NCI-H1930 (cell line): ENCODE results near the gene TRIM31.
"Not testable (repeated sequence)": the region's sequence is repeated elsewhere in the genome, so short reads cannot be mapped to it uniquely, and the experiment has no call there.

Source experiments
- DNase-seq, 2 experiments: peaks; one replicate each; lab custom pipeline; 2025; lab: John Stamatoyannopoulos, UW

The TRIM31 gene

DNA sequence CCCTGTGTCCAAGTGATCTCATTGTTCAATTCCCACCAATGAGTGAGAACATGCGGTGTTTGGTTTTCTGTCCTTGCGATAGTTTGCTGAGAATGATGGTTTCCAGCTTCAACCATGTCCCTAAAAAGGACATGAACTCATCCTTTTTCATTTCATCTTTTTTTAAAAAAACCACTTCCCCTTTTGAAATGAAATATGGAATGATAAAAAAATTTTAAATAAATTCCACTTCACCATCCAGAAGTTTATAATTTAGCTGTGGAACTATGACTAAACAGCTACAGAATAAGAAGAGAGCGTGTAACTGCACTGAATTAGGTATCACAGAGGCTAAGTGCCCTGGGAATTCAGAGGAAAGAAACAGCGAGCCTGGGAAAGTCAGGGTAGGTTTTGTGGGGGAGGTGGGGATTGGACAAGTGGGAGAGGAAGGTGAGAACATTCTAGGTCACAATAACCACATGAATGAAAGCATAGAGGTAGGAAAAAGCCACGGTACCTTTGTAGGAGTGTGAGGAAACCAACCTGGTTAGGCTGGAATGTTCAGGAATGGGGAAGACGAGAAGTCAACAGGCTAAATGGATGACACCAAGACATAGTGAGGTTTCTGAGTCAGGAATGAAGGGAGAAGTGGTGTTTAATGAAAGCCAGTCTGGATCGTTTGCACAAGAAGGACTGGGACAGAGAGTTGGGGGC is 37.1 kb upstream of the TRIM31 start:
- DNase-seq = no peak

DNA sequence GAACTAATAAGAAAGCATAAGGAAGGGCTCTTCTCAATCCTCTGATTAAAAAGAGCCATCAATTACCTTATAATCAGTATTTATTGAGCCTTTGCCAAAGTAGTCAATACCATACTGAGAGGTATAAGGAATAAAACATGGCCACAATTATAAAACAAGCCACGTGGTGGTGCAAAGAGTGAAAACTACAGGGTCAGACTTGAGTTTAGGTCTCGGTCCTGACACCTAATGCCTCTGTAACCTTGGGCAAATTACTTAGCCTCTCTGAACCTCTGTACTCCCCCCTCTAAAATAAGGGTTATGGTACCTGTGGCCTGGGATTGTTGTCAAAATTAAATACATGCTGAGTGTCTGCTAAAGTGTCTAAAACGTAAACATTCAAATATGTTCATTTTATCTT is 36.3 kb upstream of the TRIM31 start:
- no peak for DNase-seq

GRCh38 chr6:30147096-30147495 is 34.2 kb upstream of the TRIM31 start:
- no peak for DNase-seq

DNA sequence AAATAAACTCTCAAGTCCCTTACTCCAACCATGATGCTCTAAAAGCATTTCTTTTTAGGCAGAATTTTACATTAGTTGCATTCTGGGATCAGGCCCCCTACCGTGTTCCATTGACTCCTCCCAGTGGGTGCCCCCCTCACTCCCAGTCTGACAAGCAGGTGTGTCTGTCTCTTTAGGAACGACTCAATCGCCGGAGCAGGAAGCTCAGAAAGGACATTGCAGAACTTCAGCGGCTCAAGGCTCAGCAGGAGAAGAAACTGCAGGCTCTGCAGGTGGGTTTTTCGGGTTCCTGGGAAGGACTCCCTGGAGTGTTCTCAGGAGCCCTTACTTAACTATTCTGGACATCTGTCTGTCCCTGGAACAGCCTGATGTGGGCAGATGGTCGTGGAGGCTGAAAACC is 32.9 kb upstream of the TRIM31 start:
- DNase-seq = no peak

DNA sequence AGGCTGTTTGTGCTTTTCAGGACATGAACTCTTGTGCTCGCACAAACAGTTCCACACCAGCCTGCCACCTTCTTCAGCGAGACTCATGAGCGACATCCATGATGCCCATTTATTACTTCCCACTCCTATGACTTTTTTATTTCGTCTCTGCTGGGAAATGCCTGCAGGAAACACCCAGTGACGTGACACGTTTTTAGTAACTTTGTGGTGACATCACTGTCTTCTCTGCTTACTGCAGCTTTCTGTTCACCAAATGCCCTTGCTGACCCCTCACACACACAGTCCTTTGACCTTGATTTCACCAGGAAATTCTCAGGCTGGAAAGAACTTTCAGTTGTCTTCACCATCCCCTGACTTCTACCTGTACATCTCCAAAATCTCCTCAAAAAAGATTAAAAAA is 31.9 kb upstream of the TRIM31 start:
- DNase-seq = no peak

DNA sequence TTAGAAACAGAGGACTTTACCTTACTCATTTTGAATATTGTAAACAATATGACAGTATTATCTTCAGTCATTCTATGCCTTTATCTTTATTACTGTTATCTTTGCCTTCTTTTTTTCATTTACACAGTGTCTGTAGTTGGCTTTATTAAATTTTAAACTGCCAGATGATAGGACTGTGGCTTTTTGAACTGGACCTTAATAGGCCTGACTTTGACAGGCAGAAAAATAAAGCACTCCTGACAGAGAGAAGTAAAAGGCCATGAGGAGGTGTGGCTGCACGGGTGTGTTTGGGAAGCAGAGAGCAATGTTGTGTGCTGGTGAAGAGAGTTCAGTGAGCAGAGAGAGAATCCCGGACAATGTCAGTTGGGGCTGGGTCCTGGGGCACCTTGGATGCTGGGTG is 30.9 kb upstream of the TRIM31 start:
- DNase-seq = no peak

GRCh38 chr6:30142665-30143064 is 29.8 kb upstream of the TRIM31 start:
- no peak for DNase-seq

GRCh38 chr6:30140240-30140639 is 27.4 kb upstream of the TRIM31 start:
- DNase-seq = not testable (repeated sequence)

DNA sequence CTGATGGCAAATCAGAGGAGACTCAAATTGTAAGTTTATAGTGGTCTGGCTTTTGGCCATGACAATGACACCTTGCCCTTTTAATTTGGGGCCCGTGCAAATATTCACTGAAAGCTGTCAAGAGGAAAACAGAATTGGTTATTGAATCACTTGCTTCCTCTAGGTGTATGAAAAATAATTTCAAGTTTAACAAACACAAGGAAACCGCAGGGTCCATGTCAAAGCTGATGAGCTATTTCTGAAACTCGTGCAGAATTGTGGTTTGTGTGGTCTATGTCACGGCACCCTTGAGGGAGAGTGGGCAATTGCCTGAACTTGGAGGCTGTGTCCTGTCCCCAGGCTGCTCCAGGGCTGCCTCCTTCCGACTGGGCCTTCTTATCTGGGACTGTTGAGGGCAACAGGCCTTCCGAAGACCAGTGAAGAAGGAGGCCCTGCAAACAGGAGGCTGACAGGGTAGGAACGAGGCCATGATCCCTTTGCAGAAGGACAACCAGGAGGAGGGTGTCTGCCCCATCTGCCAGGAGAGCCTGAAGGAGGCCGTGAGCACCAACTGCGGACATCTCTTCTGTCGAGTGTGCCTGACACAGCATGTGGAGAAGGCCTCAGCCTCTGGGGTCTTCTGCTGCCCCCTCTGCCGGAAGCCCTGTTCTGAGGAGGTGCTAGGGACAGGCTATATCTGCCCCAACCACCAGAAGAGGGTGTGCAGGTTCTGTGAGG is 23.8 kb upstream of the TRIM31 start:
- no peak for DNase-seq

DNA sequence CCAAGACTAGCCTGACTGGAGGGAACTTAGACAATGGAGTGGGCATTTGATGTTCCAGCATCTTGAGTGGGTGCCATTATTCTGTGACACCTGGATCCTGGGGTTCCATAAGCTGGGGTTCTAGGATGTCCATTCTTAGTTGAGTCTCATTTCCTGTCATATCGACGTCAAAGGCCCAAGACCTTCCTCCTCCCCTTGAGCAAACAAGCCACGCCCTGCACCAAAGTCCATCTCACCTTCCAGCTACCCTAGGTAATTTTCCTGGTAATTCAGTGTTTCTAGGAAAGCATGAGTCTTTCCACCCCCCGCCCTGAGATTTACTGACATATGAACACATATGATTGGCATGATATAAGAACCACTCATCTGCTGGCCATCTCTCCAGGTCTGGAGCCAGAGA is 22.9 kb upstream of the TRIM31 start, which contains the start of gene TRIM40:
Gene TRIM40 (plus strand): TSS at position 384 of the 400 bp plus-strand sequence. CDS start 897 bp downstream, outside the sequence.
- DNase-seq = no peak

DNA sequence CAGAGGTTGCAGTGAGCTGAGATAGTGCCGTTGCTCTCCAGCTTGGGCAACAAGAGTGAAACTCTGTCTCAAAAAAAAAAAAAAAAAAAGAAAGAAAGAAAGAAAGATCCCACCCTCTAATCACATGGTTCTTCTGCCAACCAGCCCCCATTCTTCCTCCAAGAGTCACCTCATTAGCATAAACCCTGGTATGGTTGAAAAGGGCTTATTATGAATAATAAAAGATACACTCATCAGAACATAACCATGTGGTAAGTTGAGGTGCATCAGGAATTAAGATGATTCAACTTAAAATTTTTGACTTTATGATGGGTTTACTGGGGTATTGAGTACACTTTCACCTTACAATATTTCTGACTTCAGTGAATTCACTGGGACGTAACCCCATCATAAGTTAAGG is 22.3 kb upstream of the TRIM31 start:
- no peak for DNase-seq

DNA sequence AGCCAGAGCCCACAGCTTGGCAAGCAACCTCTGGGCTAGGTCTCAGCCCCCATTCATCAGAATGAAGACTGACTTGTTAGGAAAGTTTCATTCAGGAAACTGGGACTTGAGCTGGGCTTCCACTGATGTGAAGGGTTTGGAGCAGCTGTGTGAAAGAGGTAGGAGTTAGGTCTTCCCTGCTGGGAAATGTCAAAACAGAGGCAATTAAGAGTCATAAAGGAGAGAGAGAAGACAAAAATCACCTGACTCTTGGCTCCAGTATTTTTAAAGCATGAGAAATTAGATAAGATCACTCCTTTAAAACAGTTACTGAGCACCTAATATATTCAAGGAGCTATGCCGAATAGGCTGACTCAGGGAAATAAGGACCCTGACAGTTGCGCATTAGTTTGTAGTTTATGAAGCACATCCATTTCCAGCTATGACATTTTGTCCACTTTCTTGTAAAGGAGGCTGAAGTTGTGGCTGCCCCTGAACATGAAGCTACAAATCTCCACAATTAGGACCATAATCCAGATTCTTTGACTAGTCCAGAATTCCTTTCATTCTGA is 19.1 kb upstream of the TRIM31 start:
- DNase-seq = no peak

- peak; percentile 70 to 80 for DNase-seq
These were observed 18.3 kb upstream of the TRIM31 start for GRCh38 chr6:30130887-30131862.

DNA sequence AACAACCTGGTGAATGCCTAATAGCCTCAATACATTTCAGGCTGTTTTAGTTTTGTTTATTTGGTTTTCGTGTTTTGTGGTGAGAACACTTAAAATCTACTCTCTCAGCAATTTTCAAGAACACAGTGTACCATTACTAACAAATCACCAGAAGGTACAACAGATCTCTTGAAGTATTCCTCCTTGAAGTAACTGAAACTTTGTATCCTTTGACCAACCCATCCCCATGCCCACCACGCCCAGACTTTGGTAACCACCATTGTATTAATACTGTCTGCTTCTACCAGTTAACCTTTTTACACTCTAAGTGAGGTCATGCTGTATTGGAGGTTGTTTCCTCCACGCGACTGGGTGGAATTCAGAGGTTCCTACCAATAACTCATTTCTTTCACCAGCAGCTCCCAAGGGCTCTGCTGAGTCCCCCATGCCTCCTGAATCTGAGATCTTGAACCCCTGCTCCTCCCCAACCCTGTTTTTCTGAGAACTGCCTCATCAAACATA is 17.3 kb upstream of the TRIM31 start:
- no peak for DNase-seq

- DNase-seq = no peak
These were observed 16.6 kb upstream of the TRIM31 start for GRCh38 chr6:30129265-30130178.

DNA sequence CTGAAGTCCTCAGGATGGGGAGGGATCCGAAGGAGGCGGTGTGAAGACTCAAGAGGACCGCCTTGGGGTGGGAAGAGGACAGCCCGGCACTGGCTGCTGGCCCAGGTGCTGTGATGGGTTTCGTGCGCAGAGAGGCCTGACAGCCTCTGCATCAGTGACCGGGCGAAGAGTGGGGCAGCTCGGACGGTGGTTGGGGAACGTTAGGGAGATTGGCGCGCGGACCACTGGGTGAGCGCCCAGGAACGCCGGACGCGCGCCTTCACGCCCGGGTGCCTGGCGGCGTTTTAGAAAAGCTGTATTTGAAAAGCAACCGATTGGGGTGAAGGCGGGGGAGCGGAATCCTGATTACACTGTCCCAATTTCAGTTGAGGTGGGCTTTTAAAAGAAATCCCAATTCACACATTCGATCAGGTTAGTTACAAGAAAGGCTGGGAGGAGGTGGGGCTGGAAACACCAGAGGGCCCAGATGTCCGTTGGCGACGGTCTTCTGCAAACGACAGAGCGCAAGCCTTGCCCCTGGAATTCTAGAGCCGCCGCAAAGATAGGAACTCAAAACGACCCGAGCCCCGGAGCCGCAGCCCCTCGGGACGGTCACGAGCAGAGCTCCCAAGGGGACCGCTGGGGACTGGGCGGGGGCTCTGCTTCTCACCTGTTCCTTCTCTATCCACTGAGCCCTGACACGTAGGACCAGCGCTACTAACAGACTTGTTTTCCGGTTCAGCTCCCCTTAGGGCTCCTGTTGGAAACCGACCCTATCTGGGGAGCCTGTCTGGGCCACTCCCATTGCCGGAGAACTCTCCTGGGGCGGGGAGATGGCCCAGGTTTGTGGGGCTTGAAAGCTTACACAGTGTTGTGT is 14.6 kb upstream of the TRIM31 start:
- DNase-seq = no peak

GRCh38 chr6:30122515-30122914 is 9.6 kb upstream of the TRIM31 start:
- DNase-seq = no peak

DNA sequence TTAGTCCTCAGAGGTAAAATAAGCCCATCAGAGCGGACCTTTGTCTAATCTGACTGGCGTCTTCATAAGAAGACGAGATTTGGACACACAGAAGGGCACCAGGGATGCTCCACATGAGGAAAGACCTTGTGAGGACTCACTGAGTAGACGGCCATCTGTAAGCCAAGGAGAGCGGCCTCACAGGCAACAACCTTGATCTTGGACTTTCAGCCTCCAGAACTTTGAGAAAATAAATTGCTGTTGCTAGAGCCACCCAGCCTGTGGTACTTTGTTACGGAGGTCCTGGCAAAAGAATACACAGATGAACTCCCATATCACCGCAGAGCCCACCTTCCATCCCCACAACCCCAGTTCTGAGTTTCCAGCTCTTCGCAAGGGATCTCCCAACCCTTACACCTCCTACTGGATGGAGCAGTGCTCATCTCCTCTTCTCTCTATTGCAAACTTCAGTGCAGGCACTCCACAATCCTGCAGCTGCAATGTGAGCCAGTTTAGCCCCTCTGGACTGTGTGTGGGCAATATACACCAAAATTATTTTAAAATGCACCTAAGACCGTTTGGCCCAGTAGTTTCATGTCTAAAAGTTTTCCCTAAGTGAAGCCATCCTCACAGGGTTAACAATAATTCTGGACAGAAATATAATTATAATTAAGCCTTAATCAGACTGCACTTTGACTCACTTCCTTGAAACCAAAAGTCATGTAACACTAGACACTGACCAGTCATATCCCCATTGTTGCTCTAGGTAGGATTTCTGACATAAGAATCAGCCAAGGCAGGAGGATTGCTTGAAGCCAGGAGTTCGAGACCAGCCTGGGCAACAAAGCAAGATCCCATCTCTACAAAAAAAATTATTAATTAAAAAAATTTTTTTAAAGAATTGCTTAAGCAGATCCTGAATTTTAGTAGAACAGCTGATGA is 8.8 kb upstream of the TRIM31 start:
- DNase-seq = no peak

DNA sequence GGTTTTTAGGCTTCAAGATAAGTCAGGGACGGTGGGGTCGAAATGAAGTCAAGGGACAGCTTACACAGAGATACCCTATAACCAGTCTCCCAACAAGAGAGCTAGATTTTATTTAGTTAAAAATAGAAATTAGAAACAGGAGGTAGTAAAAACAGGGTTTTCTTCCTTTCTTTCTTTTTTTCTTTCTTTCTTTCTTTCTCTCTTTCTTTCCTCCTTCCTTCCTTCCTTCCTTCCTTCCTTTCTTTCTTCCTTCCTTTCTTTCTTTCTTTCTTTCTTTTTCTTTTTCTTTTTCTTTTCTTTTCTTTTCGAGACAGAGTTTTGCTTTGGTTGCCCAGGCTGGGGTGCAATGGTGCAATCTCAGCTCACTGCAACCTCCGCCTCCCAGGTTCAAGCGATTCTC is 5.8 kb upstream of the TRIM31 start:
- not testable (repeated sequence) for DNase-seq
